HG02678 (cell line): ENCODE results near the gene KIF1C.

Experiments
- ATAC-seq: cut with Tn5 transposase; IDR thresholded peaks from one replicate; pipeline ENCODE4 v1.9.1; 2021; ENCODE audit warnings: mild to moderate bottlenecking, moderate library complexity; ENCODE audit not compliant: unreplicated experiment

KIF1C gene

GRCh38 chr17:4997302-4998026, at the start of gene KIF1C, which contains the start of gene INCA1:
TSS of gene KIF1C (plus strand) at chr17:4997950. CDS start at chr17:5000247, 2,297 bp downstream.
TSS of gene INCA1 (minus strand) at chr17:4997522. CDS start at chr17:4994437, 3,085 bp downstream.
- peak; percentile 90 for ATAC-seq

- peak; percentile 25 for ATAC-seq
Observed at GRCh38 chr17:4948166-4948930, 49.4 kb upstream of the KIF1C start, which contains the start of gene PFN1. TSS of gene PFN1 (minus strand) at chr17:4948530. CDS start at chr17:4948394, 136 bp downstream.

GRCh38 chr17:4948931-4949320, 48.8 kb upstream of the KIF1C start:
- ATAC-seq = peak; percentile 39

GRCh38 chr17:4949321-4950074, 48.3 kb upstream of the KIF1C start:
- ATAC-seq = peak; percentile 37

- no peak for ATAC-seq
Observed at GRCh38 chr17:4950075-4950745, 47.5 kb upstream of the KIF1C start.

- no peak for ATAC-seq
Observed at GRCh38 chr17:4950746-4951204, 47.0 kb upstream of the KIF1C start, which contains the start of gene ENO3. TSS of gene ENO3 (plus strand) at chr17:4951119. CDS start at chr17:4951830, 711 bp downstream.

- no peak for ATAC-seq
Observed at GRCh38 chr17:4951486-4951885, 46.3 kb upstream of the KIF1C start.

GRCh38 chr17:4953451-4953961, 44.2 kb upstream of the KIF1C start:
- ATAC-seq = no peak

GRCh38 chr17:4955091-4955490, 42.7 kb upstream of the KIF1C start:
- no peak for ATAC-seq

GRCh38 chr17:4956493-4957061, 41.2 kb upstream of the KIF1C start:
- ATAC-seq = no peak

GRCh38 chr17:4958102-4958501, 39.6 kb upstream of the KIF1C start:
- ATAC-seq = no peak

GRCh38 chr17:4959261-4959965, 38.3 kb upstream of the KIF1C start:
- ATAC-seq = no peak

GRCh38 chr17:4960279-4960922, 37.3 kb upstream of the KIF1C start:
- ATAC-seq = no peak

GRCh38 chr17:4965311-4965986, 32.3 kb upstream of the KIF1C start:
- no peak for ATAC-seq

- peak; percentile 84 for ATAC-seq
Observed at GRCh38 chr17:4966844-4967538, 30.8 kb upstream of the KIF1C start.

- peak; percentile 56 for ATAC-seq
Observed at GRCh38 chr17:4967539-4968485, 29.9 kb upstream of the KIF1C start, which contains the start of gene SPAG7. TSS of gene SPAG7 (minus strand) at chr17:4967817. CDS start at chr17:4967804, 13 bp downstream.
